ENCODE results near the gene C16orf90.

C16orf90 gene

GRCh38 chr16:3461151-3461550 is 34.1 kb downstream of the C16orf90 start:
- H3K9me3 ChIP-seq (ENCODE audit: control insufficient read depth, low read length) = no peaks in the 10 kb centered on the region
- peaks cover 59% of the 10 kb centered on the region for H3K79me2 ChIP-seq
- H2AFZ ChIP-seq = no peak overlapping the region
- H3K4me1 ChIP-seq = peaks cover 26% of the 10 kb centered on the region
- H3K4me3 ChIP-seq (ENCODE audit: low read depth, low read length) = no peak overlapping the region
- TF ChIP-seq CTCF (IDR thresholded peaks at IDR 0.05) = no peak
- H3K27me3 ChIP-seq (ENCODE audit: control insufficient read depth, insufficient read depth, low read length) = no peaks in the 10 kb centered on the region
- H3K4me2 ChIP-seq (ENCODE audit: low read length) = no peak overlapping the region
- no peaks in the 10 kb centered on the region for H3K36me3 ChIP-seq (ENCODE audit: control insufficient read depth, insufficient read depth, low read length)
- no peak overlapping the region for H3K9ac ChIP-seq
- H3K27ac ChIP-seq = peak overlapping the region; percentile 96

- H3K4me3 ChIP-seq (ENCODE audit: low read depth, low read length) = peak overlapping the region; percentile 95
Observed at GRCh38 chr16:3460585-3460984, 34.7 kb downstream of the C16orf90 start.

GRCh38 chr16:3460121-3460520 is 35.2 kb downstream of the C16orf90 start:
- Histone ChIP-seq H3K79me2 (peaks cover 49% of the 10 kb centered on the region), H3K9ac (no peak overlapping the region), H3K27me3 (ENCODE audit: control insufficient read depth, insufficient read depth, low read length) (no peaks in the 10 kb centered on the region), H3K27ac (peak overlapping the region; percentile 96), H2AFZ (no peak overlapping the region), H3K36me3 (ENCODE audit: control insufficient read depth, insufficient read depth, low read length) (no peaks in the 10 kb centered on the region), H3K9me3 (ENCODE audit: control insufficient read depth, low read length) (no peaks in the 10 kb centered on the region), H3K4me2 (ENCODE audit: low read length) (peak overlapping the region; percentile 99), H3K4me3 (ENCODE audit: low read depth, low read length) (peak overlapping the region; percentile 95), H3K4me1 (peaks cover 26% of the 10 kb centered on the region)
- no peak for TF ChIP-seq CTCF (IDR thresholded peaks at IDR 0.05)

More at GRCh38 chr16:3460585-3460984, 34.7 kb downstream of the C16orf90 start:
- no peak overlapping the region for H2AFZ ChIP-seq
- peaks cover 26% of the 10 kb centered on the region for H3K4me1 ChIP-seq
- H3K4me2 ChIP-seq (ENCODE audit: low read length) = peak overlapping the region; percentile 99
- no peaks in the 10 kb centered on the region for H3K27me3 ChIP-seq (ENCODE audit: control insufficient read depth, insufficient read depth, low read length)
- peaks cover 53% of the 10 kb centered on the region for H3K79me2 ChIP-seq
- peak overlapping the region; percentile 96 for H3K27ac ChIP-seq
- no peaks in the 10 kb centered on the region for H3K9me3 ChIP-seq (ENCODE audit: control insufficient read depth, low read length)
- TF ChIP-seq CTCF (IDR thresholded peaks at IDR 0.05) = no peak
- no peak overlapping the region for H3K9ac ChIP-seq
- H3K36me3 ChIP-seq (ENCODE audit: control insufficient read depth, insufficient read depth, low read length) = no peaks in the 10 kb centered on the region

GRCh38 chr16:3459401-3460090 is 35.7 kb downstream of the C16orf90 start:
- H3K9me3 ChIP-seq (ENCODE audit: control insufficient read depth, low read length) = no peaks in the 10 kb centered on the region
- peak overlapping the region; percentile 99 for H3K4me2 ChIP-seq (ENCODE audit: low read length)
- H3K4me3 ChIP-seq (ENCODE audit: low read depth, low read length) = peak overlapping the region; percentile 95
- no peak overlapping the region for H2AFZ ChIP-seq
- H3K4me1 ChIP-seq = peaks cover 26% of the 10 kb centered on the region
- H3K79me2 ChIP-seq = peaks cover 43% of the 10 kb centered on the region
- TF ChIP-seq CTCF (IDR thresholded peaks at IDR 0.05) = no peak
- H3K27ac ChIP-seq = peak overlapping the region; percentile 96
- H3K9ac ChIP-seq = no peak overlapping the region
- H3K36me3 ChIP-seq (ENCODE audit: control insufficient read depth, insufficient read depth, low read length) = no peaks in the 10 kb centered on the region
- no peaks in the 10 kb centered on the region for H3K27me3 ChIP-seq (ENCODE audit: control insufficient read depth, insufficient read depth, low read length)

- no peak for TF ChIP-seq CTCF (IDR thresholded peaks at IDR 0.05)
- H3K79me2 ChIP-seq = peaks cover 37% of the 10 kb centered on the region
- peak overlapping the region; percentile 67 for H2AFZ ChIP-seq
- peak overlapping the region; percentile 96 for H3K27ac ChIP-seq
- H3K9ac ChIP-seq = peak overlapping the region; percentile 82
- no peaks in the 10 kb centered on the region for H3K36me3 ChIP-seq (ENCODE audit: control insufficient read depth, insufficient read depth, low read length)
- H3K4me2 ChIP-seq (ENCODE audit: low read length) = peak overlapping the region; percentile 99
- peaks cover 26% of the 10 kb centered on the region for H3K4me1 ChIP-seq
- peak overlapping the region; percentile 95 for H3K4me3 ChIP-seq (ENCODE audit: low read depth, low read length)
- H3K27me3 ChIP-seq (ENCODE audit: control insufficient read depth, insufficient read depth, low read length) = no peaks in the 10 kb centered on the region
- no peaks in the 10 kb centered on the region for H3K9me3 ChIP-seq (ENCODE audit: control insufficient read depth, low read length)
Observed at GRCh38 chr16:3458852-3459361, 36.4 kb downstream of the C16orf90 start.

Data from parathyroid adenoma (tissue), 2 donors.